HUES48 (cell line): ENCODE results near the gene ANKRD37.

Experiments
- H3K27ac ChIP-seq: one replicate; pipeline ENCODE4 v1.7.0; 2013; ENCODE audit warnings: low read depth, low read length, inconsistent platforms
- H3K27me3 ChIP-seq: 2 replicates; pipeline ENCODE4 v1.6.1; 2013; ENCODE audit warnings: mild to moderate bottlenecking, low read length; ENCODE audit not compliant: control insufficient read depth, insufficient read depth
- H3K36me3 ChIP-seq: 2 replicates; pipeline ENCODE4 v1.6.1; 2013; ENCODE audit warnings: low read length; ENCODE audit not compliant: control insufficient read depth, insufficient read depth
- H3K4me1 ChIP-seq: 2 replicates; pipeline ENCODE4 v1.6.1; 2013; ENCODE audit warnings: mild to moderate bottlenecking, low read length; ENCODE audit not compliant: control insufficient read depth, insufficient read depth
- H3K4me3 ChIP-seq: 2 replicates; pipeline ENCODE4 v1.5.1; 2013; ENCODE audit warnings: mild to moderate bottlenecking, low read depth, low read length
- H3K9ac ChIP-seq: 2 replicates; pipeline ENCODE4 v1.6.1; 2013; ENCODE audit warnings: mild to moderate bottlenecking, low read depth, low read length, moderate library complexity
- H3K9me3 ChIP-seq: 2 replicates; pipeline ENCODE4 v1.6.1; 2013; ENCODE audit warnings: low read length; ENCODE audit not compliant: control insufficient read depth, insufficient read depth

The ANKRD37 gene

GRCh38 chr4:185395238-185395955 lies 1.2 kb upstream of the ANKRD37 start, which contains the start of gene LRP2BP:
TSS of gene LRP2BP (minus strand) at chr4:185395924. CDS start at chr4:185378186, 17,738 bp downstream.
- no peaks in the 10 kb centered on the region for H3K9me3 ChIP-seq
- H3K27ac ChIP-seq, result peak within 1 kb of the TSS; percentile 76
- no peaks in the 10 kb centered on the region for H3K27me3 ChIP-seq
- peaks cover 12% of the 10 kb centered on the region for H3K4me1 ChIP-seq
- H3K36me3 ChIP-seq, result peaks cover 13% of the 10 kb centered on the region
- peak within 1 kb of the TSS; percentile 64 for H3K4me3 ChIP-seq
- H3K9ac ChIP-seq, result peak within 1 kb of the TSS; percentile 60

- Histone ChIP-seq H3K27me3 (no peaks in the 10 kb centered on the region), H3K9ac (peak overlapping the region; percentile 60), H3K27ac (peak overlapping the region; percentile 76), H3K36me3 (peaks cover 16% of the 10 kb centered on the region), H3K4me1 (peaks cover 12% of the 10 kb centered on the region), H3K9me3 (no peaks in the 10 kb centered on the region), H3K4me3 (peak overlapping the region; percentile 64)
These were observed 501 bp upstream of the ANKRD37 start for GRCh38 chr4:185395956-185396723.

GRCh38 chr4:185398618-185399017 lies 2.0 kb downstream of the ANKRD37 start:
- peaks cover 12% of the 10 kb centered on the region for H3K4me1 ChIP-seq
- no peak overlapping the region for H3K27ac ChIP-seq
- no peak overlapping the region for H3K4me3 ChIP-seq
- H3K9ac ChIP-seq, result no peak overlapping the region
- peaks cover 26% of the 10 kb centered on the region for H3K36me3 ChIP-seq
- H3K27me3 ChIP-seq, result no peaks in the 10 kb centered on the region
- H3K9me3 ChIP-seq, result no peaks in the 10 kb centered on the region

GRCh38 chr4:185399466-185399865 lies 2.8 kb downstream of the ANKRD37 start:
- Histone ChIP-seq H3K9ac (no peak overlapping the region), H3K27ac (no peak overlapping the region), H3K4me3 (no peak overlapping the region), H3K36me3 (peaks cover 26% of the 10 kb centered on the region), H3K4me1 (peaks cover 12% of the 10 kb centered on the region), H3K27me3 (no peaks in the 10 kb centered on the region), H3K9me3 (no peaks in the 10 kb centered on the region)

GRCh38 chr4:185404031-185404430 lies 7.4 kb downstream of the ANKRD37 start:
- no peaks in the 10 kb centered on the region for H3K4me1 ChIP-seq
- H3K9me3 ChIP-seq, result no peaks in the 10 kb centered on the region
- H3K4me3 ChIP-seq, result no peak overlapping the region
- no peaks in the 10 kb centered on the region for H3K27me3 ChIP-seq
- H3K27ac ChIP-seq, result no peak overlapping the region
- no peak overlapping the region for H3K9ac ChIP-seq
- peaks cover 48% of the 10 kb centered on the region for H3K36me3 ChIP-seq

GRCh38 chr4:185405296-185405999 lies 8.8 kb downstream of the ANKRD37 start:
- Histone ChIP-seq H3K4me3 (no peak overlapping the region), H3K27me3 (no peaks in the 10 kb centered on the region), H3K9ac (no peak overlapping the region), H3K27ac (no peak overlapping the region), H3K36me3 (peaks cover 43% of the 10 kb centered on the region), H3K4me1 (no peaks in the 10 kb centered on the region), H3K9me3 (peaks cover 4% of the 10 kb centered on the region; the same call in 1 of the 2 replicates)

- H3K4me3 ChIP-seq, result no peak overlapping the region
- no peaks in the 10 kb centered on the region for H3K27me3 ChIP-seq
- H3K27ac ChIP-seq, result no peak overlapping the region
- H3K9me3 ChIP-seq, result peaks cover 4% of the 10 kb centered on the region; the same call in 1 of the 2 replicates
- H3K36me3 ChIP-seq, result peaks cover 50% of the 10 kb centered on the region
- no peaks in the 10 kb centered on the region for H3K4me1 ChIP-seq
- H3K9ac ChIP-seq, result no peak overlapping the region
These were observed 11.8 kb downstream of the ANKRD37 start for GRCh38 chr4:185408432-185408831.

GRCh38 chr4:185411849-185412248 lies 15.2 kb downstream of the ANKRD37 start:
- H3K27ac ChIP-seq, result no peak overlapping the region
- peaks cover 64% of the 10 kb centered on the region for H3K36me3 ChIP-seq
- no peaks in the 10 kb centered on the region for H3K4me1 ChIP-seq
- H3K27me3 ChIP-seq, result no peaks in the 10 kb centered on the region
- H3K9me3 ChIP-seq, result peaks cover 4% of the 10 kb centered on the region; the same call in 1 of the 2 replicates
- no peak overlapping the region for H3K4me3 ChIP-seq
- no peak overlapping the region for H3K9ac ChIP-seq

GRCh38 chr4:185412412-185412811 lies 15.8 kb downstream of the ANKRD37 start:
- Histone ChIP-seq H3K9ac (no peak overlapping the region), H3K27ac (no peak overlapping the region), H3K36me3 (peaks cover 68% of the 10 kb centered on the region), H3K4me1 (no peaks in the 10 kb centered on the region), H3K4me3 (no peak overlapping the region), H3K27me3 (no peaks in the 10 kb centered on the region), H3K9me3 (peaks cover 4% of the 10 kb centered on the region; the same call in 1 of the 2 replicates)

- no peak overlapping the region for H3K9ac ChIP-seq
- H3K27ac ChIP-seq, result no peak overlapping the region
- no peaks in the 10 kb centered on the region for H3K9me3 ChIP-seq
- no peaks in the 10 kb centered on the region for H3K27me3 ChIP-seq
- H3K4me3 ChIP-seq, result no peak overlapping the region
- H3K4me1 ChIP-seq, result no peaks in the 10 kb centered on the region
- peaks cover 74% of the 10 kb centered on the region for H3K36me3 ChIP-seq
These were observed 20.3 kb downstream of the ANKRD37 start for GRCh38 chr4:185416955-185417354.
